Smooth muscle cell (in vitro differentiated cells): Measurements from ENCODE around the gene PIGO. TPM values are rescaled to one million over a fixed set of nuclear protein-coding genes. Genes with fewer than 3 reads are reported as not detected.

Experiments used
- DNase-seq: peaks from one replicate; lab custom pipeline; 2025; ENCODE audit not compliant: unreplicated experiment; lab: John Stamatoyannopoulos, UW
- H2AFZ ChIP-seq: fragments of 200-600 bp; sonication (generic); 2 replicates; pipeline ENCODE4 v1.6.0; 2016; ENCODE audit warnings: antibody characterized with exemption, low read depth, mild to moderate bottlenecking
- H3F3A ChIP-seq: fragments of 200-600 bp; sonication (generic); 2 replicates; pipeline ENCODE4 v1.6.0; 2017; ENCODE audit warnings: antibody characterized with exemption, low read depth
- H3K27ac ChIP-seq: fragments of 200-600 bp; sonication (generic); 2 replicates; pipeline ENCODE4 v1.5.1; 2016; ENCODE audit warnings: low read depth, mild to moderate bottlenecking
- H3K27me3 ChIP-seq: fragments of 200-600 bp; sonication (generic); 2 replicates; pipeline ENCODE4 v1.6.1; 2016; ENCODE audit warnings: low read depth, mild to moderate bottlenecking
- H3K36me3 ChIP-seq: fragments of 200-600 bp; sonication (generic); 2 replicates; pipeline ENCODE4 v1.5.1; 2016; ENCODE audit warnings: low read depth
- H3K4me1 ChIP-seq: fragments of 200-600 bp; sonication (generic); 2 replicates; pipeline ENCODE4 v1.5.1; 2016; ENCODE audit warnings: low read depth
- H3K4me2 ChIP-seq: fragments of 200-600 bp; sonication (generic); 2 replicates; pipeline ENCODE4 v1.6.0; 2016; ENCODE audit warnings: mild to moderate bottlenecking
- H3K4me3 ChIP-seq: fragments of 200-600 bp; sonication (generic); 2 replicates; pipeline ENCODE4 v1.5.1; 2016; ENCODE audit warnings: mild to moderate bottlenecking
- H3K79me2 ChIP-seq: fragments of 200-600 bp; sonication (generic); 2 replicates; pipeline ENCODE4 v1.6.0; 2016; ENCODE audit warnings: low read depth, mild to moderate bottlenecking
- H3K9ac ChIP-seq: fragments of 200-600 bp; sonication (generic); 2 replicates; pipeline ENCODE4 v1.6.0; 2016; ENCODE audit warnings: low read depth
- H3K9me3 ChIP-seq: fragments of 200-600 bp; sonication (generic); replicated peaks from 2 replicates; pipeline ENCODE4 v1.5.1; 2016; ENCODE audit warnings: low read depth
- H4K20me1 ChIP-seq: fragments of 200-600 bp; sonication (generic); 2 replicates; pipeline ENCODE4 v1.6.0; 2016; ENCODE audit warnings: low read depth
- WGBS: methylation state at CpG from one replicate; pipeline ENCODE4 v1.1.7; 2016; ENCODE audit warnings: low lambda C conversion rate; 5-methylcytosine and 5-hydroxymethylcytosine counted together
- polyA plus RNA-seq: library from polyadenylated mRNA; unstranded; fragments of >200 nt; fragmentation: Nextera tagmentation; extraction: Ambion mirVana; gene quantifications from 2 replicates; pipeline ENCODE4 v1.2.1, GENCODE V29; 2016
- total RNA-seq: library from RNA; depleted of rRNA; stranded (reverse); fragments of >200 nt; gene quantifications from 2 replicates; pipeline ENCODE4 v1.2.3, GENCODE V29; 2014
- TF ChIP-seq, protein P1 (sequence below): fragments of 200-600 bp; sonication (generic); IDR thresholded peaks from 2 replicates; pipeline ENCODE4 v1.5.1; 2017; ENCODE audit warnings: borderline replicate concordance, mild to moderate bottlenecking, antibody characterized with exemption; ENCODE audit not compliant: insufficient read depth, poor library complexity, severe bottlenecking

Gene PIGO
- total and polyA plus RNA-seq, 2 experiments from 2014 or later, result 27.5 to 29.5 TPM

DNA sequence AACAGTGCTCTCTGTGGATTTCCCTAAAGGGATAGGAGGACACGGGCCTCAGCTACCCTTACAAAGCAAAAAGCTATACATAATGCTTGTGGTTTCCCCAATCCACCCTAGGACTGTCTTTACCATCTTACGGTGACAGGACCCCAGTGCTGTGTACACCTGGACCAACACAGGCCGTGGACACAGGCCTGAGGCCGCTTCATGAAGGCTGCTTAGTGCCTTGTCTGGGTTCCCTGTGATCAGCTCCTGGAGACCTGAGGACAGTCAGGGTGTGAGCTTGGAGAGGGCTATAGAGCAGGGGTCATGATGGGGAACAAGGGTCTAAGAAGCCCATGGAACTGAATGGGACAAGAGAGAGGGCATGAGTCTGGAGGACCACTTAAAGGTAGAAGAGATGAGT, 19.5 kb downstream of the PIGO start:
- WGBS, result 94% methylated on average over 4 of the region's 4 CpGs
- H3K4me3 ChIP-seq, result no peak overlapping the region
- peaks cover 26% of the 10 kb centered on the region for H3K79me2 ChIP-seq
- H3K36me3 ChIP-seq, result no peaks in the 10 kb centered on the region
- H2AFZ ChIP-seq, result no peak overlapping the region
- H3K9ac ChIP-seq, result no peak overlapping the region
- H3K4me2 ChIP-seq, result no peak overlapping the region
- TF ChIP-seq, protein P1, sequence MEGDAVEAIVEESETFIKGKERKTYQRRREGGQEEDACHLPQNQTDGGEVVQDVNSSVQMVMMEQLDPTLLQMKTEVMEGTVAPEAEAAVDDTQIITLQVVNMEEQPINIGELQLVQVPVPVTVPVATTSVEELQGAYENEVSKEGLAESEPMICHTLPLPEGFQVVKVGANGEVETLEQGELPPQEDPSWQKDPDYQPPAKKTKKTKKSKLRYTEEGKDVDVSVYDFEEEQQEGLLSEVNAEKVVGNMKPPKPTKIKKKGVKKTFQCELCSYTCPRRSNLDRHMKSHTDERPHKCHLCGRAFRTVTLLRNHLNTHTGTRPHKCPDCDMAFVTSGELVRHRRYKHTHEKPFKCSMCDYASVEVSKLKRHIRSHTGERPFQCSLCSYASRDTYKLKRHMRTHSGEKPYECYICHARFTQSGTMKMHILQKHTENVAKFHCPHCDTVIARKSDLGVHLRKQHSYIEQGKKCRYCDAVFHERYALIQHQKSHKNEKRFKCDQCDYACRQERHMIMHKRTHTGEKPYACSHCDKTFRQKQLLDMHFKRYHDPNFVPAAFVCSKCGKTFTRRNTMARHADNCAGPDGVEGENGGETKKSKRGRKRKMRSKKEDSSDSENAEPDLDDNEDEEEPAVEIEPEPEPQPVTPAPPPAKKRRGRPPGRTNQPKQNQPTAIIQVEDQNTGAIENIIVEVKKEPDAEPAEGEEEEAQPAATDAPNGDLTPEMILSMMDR, result no peak
- H3K9me3 ChIP-seq, result no peaks in the 10 kb centered on the region
- peaks cover 10% of the 10 kb centered on the region for H3F3A ChIP-seq
- H4K20me1 ChIP-seq, result peaks cover 5% of the 10 kb centered on the region
- DNase-seq, result no peak
- H3K27ac ChIP-seq, result no peak overlapping the region
- peaks cover 16% of the 10 kb centered on the region for H3K4me1 ChIP-seq
- H3K27me3 ChIP-seq, result peaks cover 4% of the 10 kb centered on the region

DNA sequence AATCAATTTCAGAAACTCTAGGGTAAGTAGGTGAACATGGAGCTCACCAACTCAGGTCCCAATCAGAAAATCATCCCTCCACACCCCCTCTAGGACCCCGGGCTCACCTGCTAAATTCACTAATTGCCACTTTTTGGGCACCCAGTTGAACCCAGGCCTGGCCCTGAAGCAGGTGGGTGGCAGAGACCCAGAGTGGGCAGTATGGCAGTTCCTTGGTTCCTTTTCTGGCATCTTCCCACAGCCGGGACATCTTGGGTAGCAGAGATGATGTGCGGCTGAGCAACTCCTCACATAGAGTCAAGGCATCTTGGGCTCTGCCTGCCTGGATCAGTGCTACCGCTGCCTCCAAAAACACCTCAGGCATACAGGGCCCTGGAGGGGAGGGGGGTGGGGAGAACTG, 21.0 kb downstream of the PIGO start:
- 96% methylated on average over 4 of the region's 4 CpGs for WGBS

DNA sequence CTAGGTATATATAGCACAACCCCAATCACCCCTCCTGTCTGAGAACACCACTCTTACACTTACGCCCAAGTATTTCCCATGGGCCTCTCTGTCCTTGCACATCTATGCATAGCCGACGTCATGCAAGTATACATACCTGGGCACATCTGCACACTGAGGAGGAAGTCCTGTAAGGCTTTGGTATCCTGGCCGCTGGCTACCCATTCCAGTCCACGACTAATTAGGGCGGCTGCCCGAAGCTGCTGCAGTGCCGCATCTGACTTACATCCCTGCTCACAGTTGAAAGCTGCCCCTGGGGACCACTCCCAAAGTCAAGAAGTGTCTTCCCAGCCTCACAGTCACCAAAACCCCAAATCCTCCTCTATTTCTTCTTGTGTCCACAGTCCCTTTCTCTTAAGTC, 21.6 kb downstream of the PIGO start:
- peaks cover 4% of the 10 kb centered on the region for H3K27me3 ChIP-seq
- DNase-seq, result no peak
- H3K27ac ChIP-seq, result no peak overlapping the region
- TF ChIP-seq, protein P1, result no peak
- H3F3A ChIP-seq, result peaks cover 10% of the 10 kb centered on the region
- peaks cover 28% of the 10 kb centered on the region for H3K4me1 ChIP-seq
- peaks cover 25% of the 10 kb centered on the region for H4K20me1 ChIP-seq
- no peak overlapping the region for H2AFZ ChIP-seq
- H3K9me3 ChIP-seq, result no peaks in the 10 kb centered on the region
- no peak overlapping the region for H3K4me3 ChIP-seq
- WGBS, result 96% methylated on average over 8 of the region's 8 CpGs
- H3K4me2 ChIP-seq, result no peak overlapping the region
- H3K36me3 ChIP-seq, result no peaks in the 10 kb centered on the region
- no peak overlapping the region for H3K9ac ChIP-seq
- H3K79me2 ChIP-seq, result peaks cover 46% of the 10 kb centered on the region

More for the DNA sequence above, 21.0 kb downstream of the PIGO start:
- Histone ChIP-seq H4K20me1 (peaks cover 20% of the 10 kb centered on the region), H3K4me2 (no peak overlapping the region), H3K27ac (no peak overlapping the region), H3K4me3 (no peak overlapping the region), H3K9me3 (no peaks in the 10 kb centered on the region), H3K9ac (no peak overlapping the region), H2AFZ (no peak overlapping the region), H3K4me1 (peaks cover 23% of the 10 kb centered on the region), H3K79me2 (peaks cover 41% of the 10 kb centered on the region), H3K27me3 (peaks cover 4% of the 10 kb centered on the region), H3K36me3 (no peaks in the 10 kb centered on the region), H3F3A (peaks cover 16% of the 10 kb centered on the region)
- TF ChIP-seq, protein P1, result no peak
- no peak for DNase-seq

DNA sequence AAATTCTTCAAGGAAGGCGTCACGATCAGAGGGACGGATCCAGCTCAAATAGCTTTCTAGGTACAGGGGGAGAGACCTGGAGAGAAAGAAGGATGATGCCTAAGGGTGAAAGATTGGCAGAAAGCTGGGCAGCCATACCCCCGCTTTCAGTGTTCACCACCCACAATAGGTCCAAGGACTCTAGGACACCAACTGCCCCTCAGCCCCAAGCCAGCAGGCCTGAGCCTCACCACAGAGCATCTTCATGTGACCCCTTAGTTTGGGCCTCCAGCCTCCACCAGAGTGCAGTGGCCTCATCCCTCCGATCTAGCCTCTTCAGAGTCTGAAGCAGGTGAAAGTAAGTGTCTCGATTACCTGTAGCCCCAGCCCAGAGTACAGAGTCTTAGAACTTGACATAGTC, 22.2 kb downstream of the PIGO start:
- TF ChIP-seq, protein P1, result no peak
- Histone ChIP-seq H3K36me3 (no peaks in the 10 kb centered on the region), H2AFZ (no peak overlapping the region), H3K27ac (no peak overlapping the region), H3K4me3 (no peak overlapping the region), H3K79me2 (peaks cover 53% of the 10 kb centered on the region), H3F3A (peaks cover 6% of the 10 kb centered on the region), H3K4me2 (no peak overlapping the region), H3K9ac (no peak overlapping the region), H3K27me3 (peaks cover 4% of the 10 kb centered on the region), H4K20me1 (peaks cover 32% of the 10 kb centered on the region), H3K4me1 (peaks cover 32% of the 10 kb centered on the region), H3K9me3 (no peaks in the 10 kb centered on the region)
- WGBS, result 99% methylated on average over 6 of the region's 6 CpGs
- no peak for DNase-seq
